A673 (cell line): ENCODE measurements around the gene RNU6-7. TPM values are rescaled to one million over a fixed set of nuclear protein-coding genes. Genes with fewer than 3 reads are reported as not detected.

Experiments used
- BruUV-seq: library from RNA; stranded (reverse); fragments of 400-500 nt; replicated peaks from 2 replicates; lab custom pipeline; 2021; lab: Mats Ljungman, UMichigan
- CTCF ChIA-PET: fragments of 300-600 bp; sonication (Branson Sonifier 250); formaldehyde crosslinking; loops from one replicate; lab custom pipeline; 2022; ENCODE audit warnings: antibody characterized with exemption; lab: Charles Lee
- POLR2A ChIA-PET: fragments of 300-600 bp; sonication (Branson Sonifier 250); formaldehyde crosslinking; loops from one replicate; lab custom pipeline; 2022; ENCODE audit warnings: antibody characterized with exemption; ENCODE audit not compliant: low non-redundant PET; lab: Charles Lee
- DNase-seq: peaks from one replicate; pipeline ENCODE4 v3.0.0-alpha.2; 2015; ENCODE audit warnings: low spot score
- H3K27ac ChIP-seq: fragments of 200-600 bp; sonication (generic); 2 replicates; pipeline ENCODE4 v1.5.1; 2016; ENCODE audit warnings: mixed run types, low read depth, mild to moderate bottlenecking, mixed read lengths, antibody characterized with exemption, low read length; ENCODE audit not compliant: poor library complexity, severe bottlenecking
- H3K27me3 ChIP-seq: fragments of 200-600 bp; sonication (generic); replicated peaks from 2 replicates; pipeline ENCODE4 v1.6.1; 2017; ENCODE audit warnings: mixed run types, low read depth, mild to moderate bottlenecking, mixed read lengths, antibody characterized with exemption, low read length; ENCODE audit not compliant: insufficient read depth, poor library complexity
- H3K36me3 ChIP-seq: fragments of 200-600 bp; sonication (generic); 2 replicates; pipeline ENCODE4 v1.6.1; 2016; ENCODE audit warnings: mixed run types, mild to moderate bottlenecking, mixed read lengths, antibody characterized with exemption, low read length; ENCODE audit not compliant: insufficient read depth, poor library complexity, severe bottlenecking
- H3K4me1 ChIP-seq: fragments of 200-600 bp; sonication (generic); 2 replicates; pipeline ENCODE4 v1.6.1; 2017; ENCODE audit warnings: mixed run types, mild to moderate bottlenecking, mixed read lengths, antibody characterized with exemption, low read length; ENCODE audit not compliant: insufficient read depth, poor library complexity, severe bottlenecking
- H3K4me3 ChIP-seq: fragments of 200-600 bp; sonication (generic); 2 replicates; pipeline ENCODE4 v1.5.1; 2016; ENCODE audit warnings: low read depth, mixed run types, mild to moderate bottlenecking, mixed read lengths, low read length; ENCODE audit not compliant: poor library complexity, severe bottlenecking
- H3K9me3 ChIP-seq: fragments of 200-600 bp; sonication (generic); 2 replicates; pipeline ENCODE4 v1.6.1; 2016; ENCODE audit warnings: mixed run types, low read depth, mild to moderate bottlenecking, mixed read lengths, antibody characterized with exemption, low read length; ENCODE audit not compliant: poor library complexity, severe bottlenecking
- CTCF ChIP-seq: fragments of 300-800, 200-600 bp; sonication (generic); conservative IDR thresholded peaks from 2 replicates; pipeline ENCODE4 v1.5.1; 2017; ENCODE audit warnings: low read depth, mild to moderate bottlenecking, antibody characterized with exemption, low read length, moderate library complexity, mixed read lengths
- EZH2 ChIP-seq: fragments of 200-600 bp; sonication (generic); IDR thresholded peaks from 2 replicates; pipeline ENCODE4 v1.6.1; 2017; ENCODE audit warnings: borderline replicate concordance, low read depth, mild to moderate bottlenecking, mixed read lengths, antibody characterized with exemption, low read length; ENCODE audit not compliant: poor library complexity, severe bottlenecking
- intact Hi-C: fragments of 100-400 bp; cut with micrococcal nuclease; formaldehyde crosslinking; loops from one replicate; pipeline ENCODE4 v1.10.0; 2022; ENCODE audit not compliant: unreplicated experiment
- total RNA-seq: library from RNA; stranded (reverse); gene quantifications from 2 replicates; pipeline ENCODE4 v1.2.3, GENCODE V29; 2021

The RNU6-7 gene
- total RNA-seq, 1 experiment from 2014 or later = not detected

GRCh38 chr14:32200368-32201192, 1.3 kb upstream of the RNU6-7 start:
- no TSS peak for BruUV-seq
- no peaks in the 10 kb centered on the region for H3K27me3 ChIP-seq
- TF ChIP-seq CTCF = no peak
- no peak for TF ChIP-seq EZH2
- ChIA-PET POLR2A (no interaction called here), CTCF (no interaction called here)
- no peaks in the 10 kb centered on the region for H3K4me1 ChIP-seq
- no peaks in the 10 kb centered on the region for H3K9me3 ChIP-seq
- H3K4me3 ChIP-seq = peak overlapping the region; percentile 73
- DNase-seq = no peak
- intact Hi-C loops = no loop called here
- no peak overlapping the region for H3K27ac ChIP-seq
- H3K36me3 ChIP-seq = no peaks in the 10 kb centered on the region

- CTCF ChIA-PET = no interaction called here
- no peaks in the 10 kb centered on the region for H3K9me3 ChIP-seq
These were observed 541 bp upstream of the RNU6-7 start for GRCh38 chr14:32201193-32201815.

More at GRCh38 chr14:32201193-32201815, 541 bp upstream of the RNU6-7 start:
- Histone ChIP-seq H3K4me1 (no peaks in the 10 kb centered on the region), H3K36me3 (no peaks in the 10 kb centered on the region), H3K27me3 (no peaks in the 10 kb centered on the region), H3K4me3 (peak overlapping the region; percentile 73), H3K27ac (peak overlapping the region; percentile 97)
- intact Hi-C loops = no loop called here
- POLR2A ChIA-PET = no interaction called here
- no peak for TF ChIP-seq EZH2
- no peak for TF ChIP-seq CTCF
- DNase-seq = peak; percentile 85
- BruUV-seq = no TSS peak
